ENCODE measurements around the gene MEX3A. TPM values are rescaled to one million over a fixed set of nuclear protein-coding genes. Genes with fewer than 3 reads are reported as not detected.

MEX3A gene
- total and polyA plus RNA-seq, 4 donors, result 0.26 to 8.1 (median 1.1) TPM

DNA sequence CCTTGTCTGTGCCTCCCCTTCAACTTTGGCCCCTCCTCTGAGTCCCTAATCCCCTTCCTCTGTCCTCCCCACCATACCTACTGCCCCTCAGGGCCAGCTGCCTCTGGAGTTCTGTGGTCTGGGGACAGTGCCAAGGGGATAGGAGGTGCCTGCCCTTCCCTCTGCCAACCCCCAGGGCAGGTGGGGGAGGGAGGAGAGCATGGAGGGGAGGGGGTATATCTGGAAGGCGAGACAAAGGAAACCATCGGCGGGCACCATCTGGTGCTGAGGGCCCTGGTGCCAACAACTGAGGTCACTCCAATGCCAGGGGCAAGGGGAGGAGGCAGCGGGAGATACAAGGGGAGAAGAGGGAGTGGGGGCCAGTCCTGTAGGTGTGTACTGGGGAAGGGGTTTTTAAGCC, 11.7 kb downstream of the MEX3A start:
- Histone ChIP-seq H3K9me3 (ENCODE audit: control insufficient read depth in 4 of 4, insufficient read depth in 3 of 4, low read length in 3 of 4) (no peaks in the 10 kb centered on the region), H3K27me3 (ENCODE audit: control insufficient read depth in 3 of 3, insufficient read depth in 3 of 3, low read length in 2 of 3) (no peaks in the 10 kb centered on the region), H3K9ac (ENCODE audit: insufficient read depth in 1 of 2, low read length in 2 of 2) (no peak overlapping the region), H3K27ac (ENCODE audit: low read depth in 1 of 2, low read length in 1 of 2) (no peak overlapping the region), H3K4me1 (ENCODE audit: control insufficient read depth in 5 of 5, insufficient read depth in 5 of 5, low read length in 5 of 5) (peaks cover 0 to 25% (median 5%) of the 10 kb centered on the region in 5 donors), H3K4me3 (no peak overlapping the region), H3K36me3 (ENCODE audit: control insufficient read depth in 4 of 4, insufficient read depth in 4 of 4, low read length in 4 of 4) (peaks cover 0 to 4% (median under 1%) of the 10 kb centered on the region in 4 donors)
- ATAC-seq (ENCODE audit: insufficient read depth, low FRiP score) (no peak), DNase-seq (no peak)
- TF ChIP-seq, protein P1, sequence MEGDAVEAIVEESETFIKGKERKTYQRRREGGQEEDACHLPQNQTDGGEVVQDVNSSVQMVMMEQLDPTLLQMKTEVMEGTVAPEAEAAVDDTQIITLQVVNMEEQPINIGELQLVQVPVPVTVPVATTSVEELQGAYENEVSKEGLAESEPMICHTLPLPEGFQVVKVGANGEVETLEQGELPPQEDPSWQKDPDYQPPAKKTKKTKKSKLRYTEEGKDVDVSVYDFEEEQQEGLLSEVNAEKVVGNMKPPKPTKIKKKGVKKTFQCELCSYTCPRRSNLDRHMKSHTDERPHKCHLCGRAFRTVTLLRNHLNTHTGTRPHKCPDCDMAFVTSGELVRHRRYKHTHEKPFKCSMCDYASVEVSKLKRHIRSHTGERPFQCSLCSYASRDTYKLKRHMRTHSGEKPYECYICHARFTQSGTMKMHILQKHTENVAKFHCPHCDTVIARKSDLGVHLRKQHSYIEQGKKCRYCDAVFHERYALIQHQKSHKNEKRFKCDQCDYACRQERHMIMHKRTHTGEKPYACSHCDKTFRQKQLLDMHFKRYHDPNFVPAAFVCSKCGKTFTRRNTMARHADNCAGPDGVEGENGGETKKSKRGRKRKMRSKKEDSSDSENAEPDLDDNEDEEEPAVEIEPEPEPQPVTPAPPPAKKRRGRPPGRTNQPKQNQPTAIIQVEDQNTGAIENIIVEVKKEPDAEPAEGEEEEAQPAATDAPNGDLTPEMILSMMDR (IDR thresholded peaks at IDR 0.05; ENCODE audit: control extremely low read depth, extremely low read depth), result no peak
- WGBS, 2 donors, result 53 to 55% methylated on average over 4 of the region's 4 CpGs

DNA sequence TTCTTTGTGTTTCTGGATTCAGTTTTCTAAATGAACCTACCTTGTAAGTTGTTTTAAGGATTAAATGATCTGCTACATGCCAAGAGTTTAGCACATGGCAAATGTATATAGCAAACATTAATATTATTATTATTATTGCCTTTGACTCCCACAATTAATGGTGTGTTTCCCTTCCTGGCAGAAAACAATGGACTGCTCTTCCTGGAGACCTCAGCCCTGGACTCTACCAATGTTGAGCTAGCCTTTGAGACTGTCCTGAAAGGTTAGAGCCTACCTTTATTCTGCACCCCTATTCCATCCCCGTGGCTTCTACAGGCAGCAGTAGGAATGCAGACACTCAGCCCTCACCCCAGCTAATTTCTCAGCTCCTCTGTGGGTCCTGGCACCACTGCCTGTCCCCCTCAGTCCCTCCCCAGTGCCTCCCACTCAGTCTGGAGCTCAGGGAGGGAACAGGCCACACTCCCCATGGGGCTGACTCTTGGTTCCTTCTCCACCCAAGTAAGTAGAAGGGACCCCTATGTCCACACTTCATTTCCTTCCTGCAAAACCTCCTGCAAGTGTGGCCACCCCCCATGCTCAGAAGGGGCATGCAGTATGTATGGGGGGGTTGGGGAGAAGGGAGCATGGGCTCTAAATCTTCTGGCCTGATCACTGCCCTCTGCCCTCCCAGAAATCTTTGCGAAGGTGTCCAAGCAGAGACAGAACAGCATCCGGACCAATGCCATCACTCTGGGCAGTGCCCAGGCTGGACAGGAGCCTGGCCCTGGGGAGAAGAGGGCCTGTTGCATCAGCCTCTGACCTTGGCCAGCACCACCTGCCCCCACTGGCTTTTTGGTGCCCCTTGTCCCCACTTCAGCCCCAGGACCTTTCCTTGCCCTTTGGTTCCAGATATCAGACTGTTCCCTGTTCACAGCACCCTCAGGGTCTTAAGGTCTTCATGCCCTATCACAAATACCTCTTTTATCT, 12.5 kb downstream of the MEX3A start:
- H3K27ac ChIP-seq (ENCODE audit: low read depth in 1 of 2, low read length in 1 of 2), result no peak overlapping the region
- no peak for DNase-seq
- no peaks in the 10 kb centered on the region for H3K27me3 ChIP-seq (ENCODE audit: control insufficient read depth in 3 of 3, insufficient read depth in 3 of 3, low read length in 2 of 3)
- no peak overlapping the region for H3K9ac ChIP-seq (ENCODE audit: insufficient read depth in 1 of 2, low read length in 2 of 2)
- ATAC-seq (ENCODE audit: insufficient read depth, low FRiP score), result no peak
- no peaks in the 10 kb centered on the region for H3K9me3 ChIP-seq (ENCODE audit: control insufficient read depth in 4 of 4, insufficient read depth in 3 of 4, low read length in 3 of 4)
- H3K4me3 ChIP-seq, result no peak overlapping the region
- TF ChIP-seq, protein P1 (IDR thresholded peaks at IDR 0.05; ENCODE audit: control extremely low read depth, extremely low read depth), result no peak
- 64 to 82% methylated on average over 2 to 3 of the region's 3 CpGs for WGBS, 2 donors
- H3K4me1 ChIP-seq (ENCODE audit: control insufficient read depth in 5 of 5, insufficient read depth in 5 of 5, low read length in 5 of 5), result peaks cover 0 to 17% (median 5%) of the 10 kb centered on the region in 5 donors
- peaks cover 0 to 2% (median 0%) of the 10 kb centered on the region in 4 donors for H3K36me3 ChIP-seq (ENCODE audit: control insufficient read depth in 4 of 4, insufficient read depth in 4 of 4, low read length in 4 of 4)

DNA sequence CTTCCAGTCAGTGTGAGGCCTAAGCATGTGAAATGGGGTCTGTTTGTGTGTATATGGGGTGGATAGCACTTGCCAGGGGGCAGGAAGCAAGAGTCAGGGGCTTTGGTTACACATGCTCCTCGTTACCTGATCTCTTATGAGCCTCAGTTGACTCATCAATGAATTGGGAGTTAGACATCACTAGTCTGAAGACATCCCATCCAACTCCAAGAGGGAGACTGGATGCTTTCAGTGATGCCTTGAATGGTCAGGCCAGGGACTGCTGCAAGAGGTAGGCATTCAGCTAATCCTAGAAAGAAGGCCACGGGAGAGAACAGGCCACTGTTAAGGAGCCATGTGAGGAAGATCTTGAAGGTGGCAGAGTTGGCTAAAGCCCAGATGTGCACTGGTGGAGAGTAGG, 15.0 kb downstream of the MEX3A start:
- DNase-seq (no peak), ATAC-seq (ENCODE audit: insufficient read depth, low FRiP score) (no peak)
- Histone ChIP-seq H3K36me3 (ENCODE audit: control insufficient read depth in 4 of 4, insufficient read depth in 4 of 4, low read length in 4 of 4) (no peaks in the 10 kb centered on the region), H3K27ac (ENCODE audit: low read depth in 1 of 2, low read length in 1 of 2) (no peak overlapping the region), H3K9me3 (ENCODE audit: control insufficient read depth in 4 of 4, insufficient read depth in 3 of 4, low read length in 3 of 4) (no peaks in the 10 kb centered on the region), H3K9ac (ENCODE audit: insufficient read depth in 1 of 2, low read length in 2 of 2) (no peak overlapping the region), H3K4me3 (no peak overlapping the region), H3K27me3 (ENCODE audit: control insufficient read depth in 3 of 3, insufficient read depth in 3 of 3, low read length in 2 of 3) (no peaks in the 10 kb centered on the region), H3K4me1 (ENCODE audit: control insufficient read depth in 5 of 5, insufficient read depth in 5 of 5, low read length in 5 of 5) (peaks cover 0 to 9% (median 0%) of the 10 kb centered on the region in 5 donors)
- TF ChIP-seq, protein P1 (IDR thresholded peaks at IDR 0.05; ENCODE audit: control extremely low read depth, extremely low read depth), result no peak
- WGBS, 2 donors, result 86 to 89% methylated on average over 2 of the region's 2 CpGs
